Measurements from ENCODE around the gene TEX264.
"Not testable (repeated sequence)": the region's sequence is repeated elsewhere in the genome, so short reads cannot be mapped to it uniquely, and the experiment has no call there.

TEX264 gene

DNA sequence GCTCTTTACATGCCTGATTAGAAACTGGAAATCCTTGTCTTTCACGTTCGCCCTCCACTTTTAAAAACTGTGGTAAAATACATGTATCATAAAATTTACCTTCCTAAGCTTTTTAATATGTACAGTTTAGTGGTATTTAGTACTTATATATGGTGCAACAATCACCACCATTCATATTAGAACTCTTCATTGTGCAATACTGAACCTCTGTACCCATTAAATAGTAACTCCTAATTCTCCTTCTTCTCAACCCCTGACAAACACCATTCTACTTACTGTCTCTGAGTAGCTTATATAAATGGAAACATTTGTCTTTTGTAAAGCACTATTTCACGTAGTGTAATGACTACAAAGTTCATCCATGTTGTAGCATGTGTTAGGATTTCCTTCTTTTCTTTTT is 64.0 kb downstream of the TEX264 start:
- H2BK15ac ChIP-seq (ENCODE audit: low read depth, poor library complexity, severe bottlenecking), result no peak overlapping the region
- no peak overlapping the region for H3K9ac ChIP-seq (ENCODE audit: low read length)

DNA sequence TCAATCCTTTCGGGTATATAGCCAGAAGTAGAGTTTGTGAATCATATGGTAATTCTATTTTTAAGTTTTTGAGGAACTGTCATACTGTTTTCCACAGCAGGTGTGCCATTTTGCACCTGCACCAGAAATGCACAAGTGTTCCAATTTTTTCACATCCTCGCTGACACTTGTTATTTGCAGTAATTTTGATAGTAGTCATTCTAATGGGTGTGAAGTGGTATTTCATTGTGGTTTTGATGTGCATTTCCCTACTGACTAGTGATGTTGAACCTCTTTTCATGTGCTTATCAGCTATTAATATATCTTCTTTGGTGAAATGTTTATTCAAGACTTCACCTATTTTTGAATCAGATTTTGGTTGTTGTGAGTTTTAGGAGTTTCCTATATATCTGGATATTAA is 64.9 kb downstream of the TEX264 start:
- H3K18ac ChIP-seq (ENCODE audit: low read depth in 1 of 2, low read length in 2 of 2), result no peak overlapping the region
- no peak overlapping the region for H2BK5ac ChIP-seq (ENCODE audit: low read depth, low read length, poor library complexity, severe bottlenecking)
- no peak overlapping the region for H3K4me2 ChIP-seq (ENCODE audit: low read length, poor library complexity, severe bottlenecking)
- H3K4me1 ChIP-seq (ENCODE audit: control insufficient read depth, insufficient read depth, low read depth, low read length), result no peaks in the 10 kb centered on the region
- H3K27ac ChIP-seq (ENCODE audit: low read length, poor library complexity, severe bottlenecking), result no peak overlapping the region
- no peak overlapping the region for H2BK15ac ChIP-seq (ENCODE audit: low read depth, poor library complexity, severe bottlenecking)
- no peak overlapping the region for H3K9ac ChIP-seq (ENCODE audit: low read length)
- WGBS, result 60% methylated on average over 2 of the region's 2 CpGs
- no peaks in the 10 kb centered on the region for H3K36me3 ChIP-seq (ENCODE audit: control insufficient read depth in 1 of 2, insufficient read depth in 2 of 2, low read depth in 1 of 2, low read length in 2 of 2)
- no peaks in the 10 kb centered on the region for H3K79me1 ChIP-seq (replicated peaks; ENCODE audit: low read length, poor library complexity, severe bottlenecking)
- no peaks in the 10 kb centered on the region for H3K9me3 ChIP-seq (ENCODE audit: control insufficient read depth, low read length)
- no peak for DNase-seq
- H3K4ac ChIP-seq (ENCODE audit: low read depth in 1 of 2, low read length in 2 of 2), result no peak overlapping the region
- no peak overlapping the region for H2BK12ac ChIP-seq (ENCODE audit: low read length in 2 of 2)
- no peak overlapping the region for H4K91ac ChIP-seq (ENCODE audit: low read length)
- no peak overlapping the region for H3K14ac ChIP-seq (ENCODE audit: low read length in 2 of 2)
- no peak overlapping the region for H4K8ac ChIP-seq (ENCODE audit: low read length)
- H2AK5ac ChIP-seq (ENCODE audit: low read length, severe bottlenecking), result no peak overlapping the region
- no peak overlapping the region for H2AFZ ChIP-seq (ENCODE audit: low read depth, low read length)
- no peak overlapping the region for H2BK120ac ChIP-seq (ENCODE audit: low read depth, low read length)
- no peak overlapping the region for H3K4me3 ChIP-seq (ENCODE audit: insufficient read depth in 1 of 2, low read depth in 1 of 2, low read length in 2 of 2)
- H3K27me3 ChIP-seq (ENCODE audit: control insufficient read depth in 1 of 2, insufficient read depth in 1 of 2, low read length in 2 of 2), result peaks cover 16 to 29% of the 10 kb centered on the region in 2 experiments
- H3K23ac ChIP-seq (ENCODE audit: low read length in 2 of 2), result no peak overlapping the region

More for the DNA sequence above, 64.0 kb downstream of the TEX264 start:
- no CpG with 5 or more reads among the region's 3 CpGs for WGBS
- Histone ChIP-seq H3K79me1 (replicated peaks; ENCODE audit: low read length, poor library complexity, severe bottlenecking) (no peaks in the 10 kb centered on the region), H2BK120ac (ENCODE audit: low read depth, low read length) (no peak overlapping the region), H4K8ac (ENCODE audit: low read length) (no peak overlapping the region), H3K27ac (ENCODE audit: low read length, poor library complexity, severe bottlenecking) (no peak overlapping the region), H2BK5ac (ENCODE audit: low read depth, low read length, poor library complexity, severe bottlenecking) (no peak overlapping the region), H3K4me2 (ENCODE audit: low read length, poor library complexity, severe bottlenecking) (no peak overlapping the region), H3K36me3 (ENCODE audit: control insufficient read depth in 1 of 2, insufficient read depth in 2 of 2, low read depth in 1 of 2, low read length in 2 of 2) (no peaks in the 10 kb centered on the region), H3K18ac (ENCODE audit: low read depth in 1 of 2, low read length in 2 of 2) (no peak overlapping the region), H3K4ac (ENCODE audit: low read depth in 1 of 2, low read length in 2 of 2) (no peak overlapping the region), H3K4me3 (ENCODE audit: insufficient read depth in 1 of 2, low read depth in 1 of 2, low read length in 2 of 2) (no peak overlapping the region), H3K4me1 (ENCODE audit: control insufficient read depth, insufficient read depth, low read depth, low read length) (no peaks in the 10 kb centered on the region), H4K91ac (ENCODE audit: low read length) (no peak overlapping the region), H3K14ac (ENCODE audit: low read length in 2 of 2) (no peak overlapping the region), H3K23ac (ENCODE audit: low read length in 2 of 2) (no peak overlapping the region), H2AK5ac (ENCODE audit: low read length, severe bottlenecking) (no peak overlapping the region), H2AFZ (ENCODE audit: low read depth, low read length) (no peak overlapping the region), H3K9me3 (ENCODE audit: control insufficient read depth, low read length) (no peaks in the 10 kb centered on the region), H2BK12ac (ENCODE audit: low read length in 2 of 2) (no peak overlapping the region), H3K27me3 (ENCODE audit: control insufficient read depth in 1 of 2, insufficient read depth in 1 of 2, low read length in 2 of 2) (peaks cover 10 to 27% of the 10 kb centered on the region in 2 experiments)
- no peak for DNase-seq

DNA sequence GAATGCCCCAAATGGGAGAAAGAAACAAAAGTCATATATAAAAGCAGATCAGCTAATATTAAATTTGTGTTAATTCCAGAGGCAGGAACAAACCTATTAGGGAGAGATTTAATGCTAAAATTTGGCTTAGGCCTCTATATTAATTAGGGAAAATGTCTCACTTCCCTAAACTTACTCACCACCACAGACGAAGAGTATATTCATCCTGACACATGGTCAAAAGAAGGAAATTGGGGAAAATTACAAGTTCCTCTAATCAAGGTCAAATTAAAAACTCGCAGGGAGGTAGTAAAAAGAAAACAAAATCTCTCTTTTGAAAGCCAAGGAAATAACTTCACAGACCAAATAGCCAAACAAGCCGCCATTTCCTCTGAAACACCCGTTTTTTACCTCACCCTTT is 68.1 kb downstream of the TEX264 start:
- H2BK12ac ChIP-seq (ENCODE audit: low read length in 2 of 2), result no peak overlapping the region
- H4K8ac ChIP-seq (ENCODE audit: low read length), result no peak overlapping the region
- H2BK15ac ChIP-seq (ENCODE audit: low read depth, poor library complexity, severe bottlenecking), result no peak overlapping the region
- H3K4me3 ChIP-seq (ENCODE audit: insufficient read depth in 1 of 2, low read depth in 1 of 2, low read length in 2 of 2), result no peak overlapping the region
- no peak overlapping the region for H4K91ac ChIP-seq (ENCODE audit: low read length)
- H3K18ac ChIP-seq (ENCODE audit: low read depth in 1 of 2, low read length in 2 of 2), result no peak overlapping the region
- H3K27me3 ChIP-seq (ENCODE audit: control insufficient read depth in 1 of 2, insufficient read depth in 1 of 2, low read length in 2 of 2), result peaks cover 16 to 25% of the 10 kb centered on the region in 2 experiments
- no peaks in the 10 kb centered on the region for H3K36me3 ChIP-seq (ENCODE audit: control insufficient read depth in 1 of 2, insufficient read depth in 2 of 2, low read depth in 1 of 2, low read length in 2 of 2)
- H2BK120ac ChIP-seq (ENCODE audit: low read depth, low read length), result no peak overlapping the region
- no peak overlapping the region for H3K14ac ChIP-seq (ENCODE audit: low read length in 2 of 2)
- H2AFZ ChIP-seq (ENCODE audit: low read depth, low read length), result no peak overlapping the region
- H3K27ac ChIP-seq (ENCODE audit: low read length, poor library complexity, severe bottlenecking), result no peak overlapping the region
- H2AK5ac ChIP-seq (ENCODE audit: low read length, severe bottlenecking), result no peak overlapping the region
- no peaks in the 10 kb centered on the region for H3K4me1 ChIP-seq (ENCODE audit: control insufficient read depth, insufficient read depth, low read depth, low read length)
- no peak overlapping the region for H2BK5ac ChIP-seq (ENCODE audit: low read depth, low read length, poor library complexity, severe bottlenecking)
- no peak overlapping the region for H3K4ac ChIP-seq (ENCODE audit: low read depth in 1 of 2, low read length in 2 of 2)
- no peak for DNase-seq
- no peak overlapping the region for H3K9ac ChIP-seq (ENCODE audit: low read length)
- no peak overlapping the region for H3K23ac ChIP-seq (ENCODE audit: low read length in 2 of 2)
- no peaks in the 10 kb centered on the region for H3K79me1 ChIP-seq (replicated peaks; ENCODE audit: low read length, poor library complexity, severe bottlenecking)
- H3K4me2 ChIP-seq (ENCODE audit: low read length, poor library complexity, severe bottlenecking), result no peak overlapping the region
- WGBS, result 75% methylated on average over 2 of the region's 4 CpGs
- no peaks in the 10 kb centered on the region for H3K9me3 ChIP-seq (ENCODE audit: control insufficient read depth, low read length)

DNA sequence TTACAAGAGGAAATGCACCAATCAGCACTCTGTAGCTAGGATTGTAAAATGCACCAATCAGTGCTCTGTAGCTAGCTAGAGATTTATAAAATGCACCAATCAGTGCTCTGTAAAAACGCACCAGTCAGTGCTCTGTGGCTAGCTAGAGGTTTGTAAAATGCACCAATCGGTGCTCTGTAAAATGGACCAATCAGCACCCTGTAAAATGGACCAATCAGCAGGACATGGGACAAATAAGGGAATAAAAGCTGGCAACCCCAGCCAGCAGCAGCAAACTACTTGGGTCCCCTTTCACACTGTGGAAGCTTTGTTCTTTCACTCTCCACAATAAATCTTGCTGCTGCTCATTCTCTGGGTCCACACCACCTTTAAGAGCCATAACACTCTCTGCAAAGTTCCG is 71.3 kb downstream of the TEX264 start:
- not testable (repeated sequence) for H3K18ac ChIP-seq (ENCODE audit: low read depth in 1 of 2, low read length in 2 of 2); H3K36me3 ChIP-seq (ENCODE audit: control insufficient read depth in 1 of 2, insufficient read depth in 2 of 2, low read depth in 1 of 2, low read length in 2 of 2); H3K23ac ChIP-seq (ENCODE audit: low read length in 2 of 2); H2BK12ac ChIP-seq (ENCODE audit: low read length in 2 of 2); H2BK5ac ChIP-seq (ENCODE audit: low read depth, low read length, poor library complexity, severe bottlenecking); H3K14ac ChIP-seq (ENCODE audit: low read length in 2 of 2); H3K4me3 ChIP-seq (ENCODE audit: insufficient read depth in 1 of 2, low read depth in 1 of 2, low read length in 2 of 2); H3K9me3 ChIP-seq (ENCODE audit: control insufficient read depth, low read length); H4K91ac ChIP-seq (ENCODE audit: low read length); H3K4me2 ChIP-seq (ENCODE audit: low read length, poor library complexity, severe bottlenecking); H3K4me1 ChIP-seq (ENCODE audit: control insufficient read depth, insufficient read depth, low read depth, low read length); H2AFZ ChIP-seq (ENCODE audit: low read depth, low read length); H3K27ac ChIP-seq (ENCODE audit: low read length, poor library complexity, severe bottlenecking); H3K79me1 ChIP-seq (replicated peaks; ENCODE audit: low read length, poor library complexity, severe bottlenecking); H3K9ac ChIP-seq (ENCODE audit: low read length); H3K4ac ChIP-seq (ENCODE audit: low read depth in 1 of 2, low read length in 2 of 2); H2BK120ac ChIP-seq (ENCODE audit: low read depth, low read length); H2BK15ac ChIP-seq (ENCODE audit: low read depth, poor library complexity, severe bottlenecking); H4K8ac ChIP-seq (ENCODE audit: low read length); H2AK5ac ChIP-seq (ENCODE audit: low read length, severe bottlenecking); DNase-seq
- peaks cover 8 to 15% of the 10 kb centered on the region in 2 experiments for H3K27me3 ChIP-seq (ENCODE audit: control insufficient read depth in 1 of 2, insufficient read depth in 1 of 2, low read length in 2 of 2)
- WGBS, result 68% methylated on average over 3 of the region's 3 CpGs
